ENCODE measurements around the gene LYRM1.

GRCh38 chr16:20931066-20931600 is 30.6 kb downstream of the LYRM1 start:
- TF ChIP-seq CTCF (conservative IDR thresholded peaks at IDR 0.05; ENCODE audit: low read depth, low read length) = no peak
- TF ChIP-seq POLR2A (IDR thresholded peaks at IDR 0.05; ENCODE audit: low read depth, low read length) = no peak
- TF ChIP-seq MAFK (IDR thresholded peaks at IDR 0.05; ENCODE audit: low read depth, low read length) = no peak
- TF ChIP-seq RFX5 (IDR thresholded peaks at IDR 0.05; ENCODE audit: low read depth, low read length) = no peak
- TF ChIP-seq RCOR1 (IDR thresholded peaks at IDR 0.05; ENCODE audit: insufficient replicate concordance, low read length) = no peak
- TF ChIP-seq MXI1 (IDR thresholded peaks at IDR 0.05; ENCODE audit: borderline replicate concordance, low read depth, low read length) = no peak
- TF ChIP-seq USF2 (IDR thresholded peaks at IDR 0.05; ENCODE audit: low read depth, low read length) = no peak
- no peak for TF ChIP-seq RAD21 (IDR thresholded peaks at IDR 0.05; ENCODE audit: low read length)
- TF ChIP-seq FOS (IDR thresholded peaks at IDR 0.05; ENCODE audit: low read depth, low read length) = no peak

Measured in IMR-90 (cell line).